HepG2 (cell line): ENCODE results near the gene MMP25. TPM values are rescaled to one million over a fixed set of nuclear protein-coding genes. Genes with fewer than 3 reads are reported as not detected.

Experiments used
- AGO1 ChIP-seq: fragments of 200-400 bp; formaldehyde crosslinking; IDR thresholded peaks from 2 replicates; pipeline ENCODE4 v1.6.1; 2017; ENCODE audit warnings: mild to moderate bottlenecking, low read depth, low read length, moderate library complexity; ENCODE audit not compliant: poor library complexity, severe bottlenecking
- AGO2 ChIP-seq: fragments of 200-400 bp; formaldehyde crosslinking; optimal IDR thresholded peaks from 2 replicates; pipeline ENCODE3; 2017; ENCODE audit warnings: mild to moderate bottlenecking, low read depth, low read length, moderate library complexity
- CCDC6 ChIP-seq: sonication (generic); formaldehyde crosslinking; IDR thresholded peaks from 2 replicates; pipeline ENCODE4 v1.8.1; 2022; ENCODE audit warnings: mild to moderate bottlenecking, missing genetic modification reagents, moderate library complexity
- CHCHD3 ChIP-seq: sonication (generic); formaldehyde crosslinking; IDR thresholded peaks from 2 replicates; pipeline ENCODE4 v1.8.0; 2022; ENCODE audit warnings: mild to moderate bottlenecking, missing genetic modification reagents, moderate library complexity
- GLI4 ChIP-seq: sonication (generic); formaldehyde crosslinking; IDR thresholded peaks from 2 replicates; pipeline ENCODE4 v1.5.1; 2020; ENCODE audit warnings: missing genetic modification reagents, mild to moderate bottlenecking, moderate library complexity, borderline replicate concordance
- HIVEP1 ChIP-seq: sonication (generic); formaldehyde crosslinking; IDR thresholded peaks from 2 replicates; pipeline ENCODE4 v1.4.0; 2020; ENCODE audit warnings: mild to moderate bottlenecking, missing genetic modification reagents
- HNF4G ChIP-seq, 2 experiments: sonication (generic) in 1 of 2; formaldehyde crosslinking in 1 of 2; IDR thresholded peaks; 2 replicates each; pipeline versions ENCODE4 v1.4.0 to v1.6.1; 2011 to 2020; ENCODE audit warnings: borderline replicate concordance in 2 of 2, low read depth in 2 of 2, mild to moderate bottlenecking in 2 of 2, low read length in 1 of 2, missing genetic modification reagents in 1 of 2, moderate library complexity in 1 of 2
- MED1 ChIP-seq: sonication (generic); formaldehyde crosslinking; IDR thresholded peaks from 2 replicates; pipeline ENCODE4 v1.4.0; 2020; ENCODE audit warnings: missing genetic modification reagents
- MTA1 ChIP-seq: sonication (generic); formaldehyde crosslinking; IDR thresholded peaks from 2 replicates; pipeline ENCODE4 v1.4.0; 2020; ENCODE audit warnings: missing genetic modification reagents, mild to moderate bottlenecking, borderline replicate concordance
- RAD21 ChIP-seq: fragments of 450-650 bp; formaldehyde crosslinking; IDR thresholded peaks from 2 replicates; pipeline ENCODE4 v1.5.0; 2020; ENCODE audit warnings: mild to moderate bottlenecking
- RBFOX2 ChIP-seq: fragments of 200-400 bp; formaldehyde crosslinking; IDR thresholded peaks from 2 replicates; pipeline ENCODE4 v1.6.1; 2017; ENCODE audit warnings: low read depth, mild to moderate bottlenecking, low read length
- SRSF1 ChIP-seq: fragments of 200-400 bp; formaldehyde crosslinking; optimal IDR thresholded peaks from 2 replicates; pipeline ENCODE3; 2017; ENCODE audit warnings: mild to moderate bottlenecking, low read depth, low read length, moderate library complexity
- TAF15 ChIP-seq: fragments of 200-400 bp; formaldehyde crosslinking; IDR thresholded peaks from one replicate; pipeline ENCODE4 v1.6.1; 2018; ENCODE audit warnings: mild to moderate bottlenecking, low read depth, low read length; ENCODE audit not compliant: poor library complexity, severe bottlenecking
- TERF1 ChIP-seq: sonication (generic); formaldehyde crosslinking; IDR thresholded peaks from 2 replicates; pipeline ENCODE4 v1.8.0; 2022; ENCODE audit warnings: mild to moderate bottlenecking, missing genetic modification reagents, moderate library complexity
- U2AF1 ChIP-seq: fragments of 200-400 bp; formaldehyde crosslinking; optimal IDR thresholded peaks from 2 replicates; pipeline ENCODE3; 2017; ENCODE audit warnings: mild to moderate bottlenecking, low read depth, low read length
- ZFP82 ChIP-seq: sonication (generic); formaldehyde crosslinking; IDR thresholded peaks from 2 replicates; pipeline ENCODE4 v1.5.1; 2020; ENCODE audit warnings: mild to moderate bottlenecking, missing genetic modification reagents, borderline replicate concordance
- ZNF281 ChIP-seq: sonication (generic); formaldehyde crosslinking; IDR thresholded peaks from 2 replicates; pipeline ENCODE4 v1.4.0; 2020; ENCODE audit warnings: missing genetic modification reagents, borderline replicate concordance
- ZNF468 ChIP-seq: sonication (generic); formaldehyde crosslinking; IDR thresholded peaks from 2 replicates; pipeline ENCODE4 v1.8.0; 2022; ENCODE audit warnings: mild to moderate bottlenecking, moderate library complexity, missing genetic modification reagents
- ZNF572 ChIP-seq: sonication (generic); formaldehyde crosslinking; IDR thresholded peaks from 2 replicates; pipeline ENCODE4 v1.5.1; 2020; ENCODE audit warnings: mild to moderate bottlenecking, missing genetic modification reagents
- polyA plus RNA-seq, 8 experiments: library from polyadenylated mRNA; depleted of rRNA in 3 of 8; stranded (reverse) in 7 of 8; unstranded in 1 of 8; fragments of >200 nt; fragmentation: Illumina TruSeq in 4 of 8; extraction: Trizol in 4 of 8; gene quantifications; 2 replicates each; pipeline versions ENCODE4 v1.2.1 to v1.2.3, GENCODE V29; 2011 to 2016; ENCODE audit warnings: low read depth in 4 of 8, missing spikeins in 1 of 8, mixed read lengths in 1 of 8; ENCODE audit not compliant: insufficient read depth in 1 of 8
- total RNA-seq, 5 experiments: library from RNA; depleted of rRNA; stranded (reverse); fragments of >200 nt; fragmentation: Illumina TruSeq; extraction: Trizol; gene quantifications; 2 replicates each; pipeline ENCODE4 v1.2.3, GENCODE V29; 2016; ENCODE audit warnings: low read depth in 1 of 5
- TF ChIP-seq, protein P1 (sequence below): sonication (generic); formaldehyde crosslinking; conservative IDR thresholded peaks from 2 replicates; pipeline ENCODE4 v1.8.0; 2022; ENCODE audit warnings: missing genetic modification reagents

Gene MMP25
- total and polyA plus RNA-seq, 2 of the 13 experiments (the other 11 are each of a cell fraction or from before 2014, with no cell fraction given) = 0.04 to 0.08 TPM

- TF ChIP-seq GLI4 (CRISPR knock-in tag) (0 out of 2 replicates have a peak, but pooled peaks have one; percentile 38), RAD21 (0 out of 2 replicates have a peak, but pooled peaks have one; percentile 34), TAF15 (peak; percentile 18), AGO1 (peak; percentile 5), HIVEP1 (CRISPR knock-in tag) (no peak), CCDC6 (CRISPR knock-in tag) (0 out of 2 replicates have a peak, but pooled peaks have one; percentile 44), U2AF1 (peak; percentile 73), ZNF281 (CRISPR knock-in tag) (no peak), TERF1 (CRISPR knock-in tag) (0 out of 2 replicates have a peak, but pooled peaks have one; percentile 30), ZNF468 (CRISPR knock-in tag) (0 out of 2 replicates have a peak, but pooled peaks have one; percentile 50), HNF4G (IDR thresholded peaks at IDR 0.05; ENCODE audit: borderline replicate concordance, low read depth, low read length) (peak; percentile 25; the same call in 1 of the 2 replicates), HNF4G (CRISPR knock-in tag; IDR thresholded peaks at IDR 0.05; ENCODE audit: borderline replicate concordance, low read depth) (no peak), ZNF572 (CRISPR knock-in tag) (0 out of 2 replicates have a peak, but pooled peaks have one; percentile 26), ZFP82 (CRISPR knock-in tag) (peak; percentile 32; the same call in 1 of the 2 replicates), MED1 (CRISPR knock-in tag) (no peak), SRSF1 (peak; percentile 47), RBFOX2 (peak; percentile 73), AGO2 (peak; percentile 73), MTA1 (CRISPR knock-in tag) (0 out of 2 replicates have a peak, but pooled peaks have one; percentile 13), CHCHD3 (no peak)
- TF ChIP-seq, protein P1, sequence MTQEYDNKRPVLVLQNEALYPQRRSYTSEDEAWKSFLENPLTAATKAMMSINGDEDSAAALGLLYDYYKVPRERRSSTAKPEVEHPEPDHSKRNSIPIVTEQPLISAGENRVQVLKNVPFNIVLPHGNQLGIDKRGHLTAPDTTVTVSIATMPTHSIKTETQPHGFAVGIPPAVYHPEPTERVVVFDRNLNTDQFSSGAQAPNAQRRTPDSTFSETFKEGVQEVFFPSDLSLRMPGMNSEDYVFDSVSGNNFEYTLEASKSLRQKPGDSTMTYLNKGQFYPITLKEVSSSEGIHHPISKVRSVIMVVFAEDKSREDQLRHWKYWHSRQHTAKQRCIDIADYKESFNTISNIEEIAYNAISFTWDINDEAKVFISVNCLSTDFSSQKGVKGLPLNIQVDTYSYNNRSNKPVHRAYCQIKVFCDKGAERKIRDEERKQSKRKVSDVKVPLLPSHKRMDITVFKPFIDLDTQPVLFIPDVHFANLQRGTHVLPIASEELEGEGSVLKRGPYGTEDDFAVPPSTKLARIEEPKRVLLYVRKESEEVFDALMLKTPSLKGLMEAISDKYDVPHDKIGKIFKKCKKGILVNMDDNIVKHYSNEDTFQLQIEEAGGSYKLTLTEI = no peak
These were observed 24.7 kb upstream of the MMP25 start (continued) for GRCh38 chr16:3021449-3022207.
